Occipital lobe (tissue), 2 donors: ENCODE measurements around the gene IST1. TPM values are rescaled to one million over a fixed set of nuclear protein-coding genes. Genes with fewer than 3 reads are reported as not detected.
"Not testable (repeated sequence)": the region's sequence is repeated elsewhere in the genome, so short reads cannot be mapped to it uniquely, and the experiment has no call there.

Source experiments
- DNase-seq: peaks from one replicate; lab custom pipeline; 2025; lab: John Stamatoyannopoulos, UW
- total RNA-seq: library from RNA; depleted of rRNA; stranded (reverse); fragments of >200 nt; gene quantifications from one replicate; pipeline ENCODE4 v1.2.3, GENCODE V29; 2014

IST1 gene
- 122 TPM for total RNA-seq

DNA sequence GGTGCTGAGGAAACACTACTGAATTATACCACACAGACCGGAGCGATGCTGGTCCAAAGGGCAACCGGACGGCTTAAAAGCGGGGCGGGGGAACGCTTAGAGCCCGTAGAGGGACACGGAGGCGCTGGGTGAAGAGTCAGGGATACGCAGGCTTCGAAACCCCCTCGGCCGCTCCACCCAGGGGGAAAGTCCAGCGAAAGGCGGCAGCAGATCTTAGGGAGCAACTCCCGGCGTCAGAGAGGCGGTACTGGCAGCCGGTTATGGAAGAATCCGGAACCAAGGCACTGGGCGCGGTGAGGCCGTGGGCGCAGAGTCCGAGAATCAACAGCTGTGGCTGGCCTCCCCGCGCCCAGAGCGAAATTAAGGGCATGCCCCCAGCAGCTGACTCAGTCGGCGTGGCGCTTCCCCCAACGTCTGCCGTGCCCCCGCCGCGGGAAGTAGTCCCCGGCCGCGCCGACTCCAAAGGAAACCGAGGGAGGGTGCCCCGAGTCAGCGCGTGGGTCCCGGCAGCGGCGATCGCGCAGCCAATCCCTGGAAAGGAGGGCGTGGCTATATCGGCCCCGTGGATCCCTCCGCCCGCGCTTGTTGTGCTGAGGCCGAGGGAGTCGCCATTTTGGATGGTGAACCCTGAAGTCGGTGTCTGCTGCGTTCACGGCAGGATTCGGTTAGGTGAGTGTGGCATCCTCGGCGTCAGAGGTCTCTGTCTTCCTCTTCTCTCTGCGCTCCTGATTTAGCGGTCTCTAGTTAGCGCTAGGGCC, at the start of gene IST1:
Gene IST1 (plus strand): TSS at position 611 of the 758 bp plus-strand sequence. CDS start 20,110 bp downstream, outside the sequence.
- DNase-seq, result peak; percentile 98

DNA sequence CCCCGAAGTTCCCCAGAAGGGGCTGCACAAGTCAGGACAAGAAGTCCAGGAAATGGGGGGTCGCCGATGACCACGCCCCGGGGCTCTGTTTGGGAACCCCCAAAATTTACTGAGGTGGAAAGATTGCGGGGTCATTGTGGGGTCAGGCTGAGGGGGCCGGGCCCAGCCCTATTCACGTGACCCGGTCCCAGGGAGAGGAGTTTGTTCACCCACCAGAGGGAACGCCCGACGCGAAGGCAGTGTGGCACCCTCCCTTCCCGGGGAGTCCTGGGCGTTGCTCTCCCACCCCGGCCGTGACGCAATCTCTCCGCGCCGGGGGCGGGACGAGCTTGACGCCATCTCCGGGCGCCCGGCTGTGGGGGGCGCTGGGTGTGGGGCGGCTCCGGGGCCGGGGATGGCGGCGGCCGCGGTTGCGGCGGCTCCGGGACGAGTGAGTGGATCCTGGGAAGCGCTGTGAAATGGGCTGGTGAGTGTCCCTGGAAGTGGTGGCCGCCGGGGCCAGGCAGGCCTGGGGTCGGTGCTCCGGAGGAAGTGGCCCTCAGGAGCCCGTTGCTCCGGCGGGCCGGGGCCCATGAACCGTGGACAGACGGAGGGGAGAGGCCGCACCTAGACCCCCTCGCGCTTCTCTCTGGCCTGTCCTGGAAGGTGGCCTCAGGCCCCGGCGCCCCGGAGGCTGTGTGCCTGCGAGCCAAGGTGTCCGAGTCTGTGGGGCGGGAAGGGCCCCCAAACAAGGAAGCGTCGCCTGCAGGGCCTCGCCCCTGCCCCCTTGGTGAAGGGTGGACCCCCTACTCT, 49.5 kb upstream of the IST1 start, which contains the start of gene ATXN1L:
Gene ATXN1L (plus strand): TSS at position 338 of the 792 bp plus-strand sequence. CDS start 3,765 bp downstream, outside the sequence.
- DNase-seq, result peak; percentile 83

DNA sequence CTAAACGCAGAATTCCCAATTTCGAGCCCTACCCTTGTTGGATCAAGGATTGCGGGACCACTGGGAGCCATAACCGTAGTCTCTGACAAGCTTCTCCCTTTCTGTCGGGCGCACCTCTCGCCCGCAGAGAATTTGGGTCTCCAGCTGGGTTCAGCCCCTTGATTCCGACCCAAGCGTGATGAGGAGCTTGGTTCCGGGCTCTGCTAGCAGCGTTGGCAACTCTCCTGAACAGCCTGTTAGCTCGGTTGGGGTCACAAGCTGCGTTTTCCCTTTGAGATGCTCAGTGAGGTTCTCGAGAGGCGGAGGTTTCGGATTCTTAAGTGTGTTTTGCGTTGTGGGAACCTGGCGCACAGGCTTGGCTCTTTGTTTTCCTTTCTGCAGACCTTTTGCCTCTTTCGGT, 48.9 kb upstream of the IST1 start:
- no peak for DNase-seq

DNA sequence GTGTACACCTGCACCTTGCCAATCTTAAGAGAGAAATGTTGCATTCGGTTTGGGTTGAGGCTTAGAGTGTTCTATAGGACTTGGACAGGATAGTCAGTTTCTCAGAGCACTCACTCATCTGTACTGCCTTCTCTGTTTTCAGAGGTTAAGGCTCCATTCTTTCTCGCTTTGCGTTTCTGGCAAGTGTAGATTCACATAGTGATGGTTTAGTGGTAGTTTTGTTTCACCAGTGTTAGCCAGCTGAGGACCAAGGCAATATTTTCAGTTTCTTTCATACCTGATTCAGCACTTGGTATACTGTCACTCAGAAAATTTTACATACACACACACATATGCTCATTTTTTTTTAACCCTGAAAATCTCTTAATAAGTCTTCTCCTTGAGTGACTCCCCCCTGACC, 48.2 kb upstream of the IST1 start:
- DNase-seq, result no peak

DNA sequence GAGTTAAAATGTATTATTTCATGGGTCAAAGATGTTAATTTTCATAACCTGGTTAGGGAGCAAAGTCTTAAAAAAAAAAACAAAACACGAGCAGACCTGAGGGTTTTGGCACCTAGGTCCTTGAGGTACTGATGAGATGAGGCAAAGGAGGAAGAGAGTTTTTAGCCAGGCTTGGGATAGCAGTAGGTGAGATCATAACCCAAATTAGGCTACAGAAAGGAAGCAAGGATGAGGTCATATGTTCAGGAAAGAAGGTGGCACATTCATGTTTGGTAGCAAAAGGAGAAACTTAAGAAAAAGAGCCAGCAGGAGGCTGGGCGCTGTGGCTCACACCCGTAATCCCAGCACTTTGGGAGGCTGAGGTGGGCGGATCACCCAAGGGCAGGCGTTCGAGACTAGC, 46.7 kb upstream of the IST1 start:
- no peak for DNase-seq

DNA sequence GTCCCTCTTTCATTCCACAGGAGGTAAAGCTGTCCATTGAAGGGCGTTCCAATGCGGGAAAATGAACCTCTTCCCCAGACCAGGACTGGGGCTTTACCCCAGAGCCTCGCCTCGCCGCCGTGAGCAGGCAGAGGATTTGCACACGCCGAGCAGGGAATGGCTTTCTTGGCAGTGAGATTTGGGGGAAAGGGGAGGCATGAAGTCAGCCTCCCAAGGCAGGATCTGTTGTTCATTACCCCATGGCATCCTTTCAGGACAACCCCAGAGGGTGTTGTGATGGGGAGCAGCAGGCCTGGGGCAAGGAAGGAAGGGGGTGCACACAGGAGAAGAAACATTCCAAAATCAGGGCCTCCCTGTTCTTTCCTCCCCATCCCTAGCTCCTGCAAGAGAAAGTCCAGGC, 43.6 kb upstream of the IST1 start:
- DNase-seq, result no peak

DNA sequence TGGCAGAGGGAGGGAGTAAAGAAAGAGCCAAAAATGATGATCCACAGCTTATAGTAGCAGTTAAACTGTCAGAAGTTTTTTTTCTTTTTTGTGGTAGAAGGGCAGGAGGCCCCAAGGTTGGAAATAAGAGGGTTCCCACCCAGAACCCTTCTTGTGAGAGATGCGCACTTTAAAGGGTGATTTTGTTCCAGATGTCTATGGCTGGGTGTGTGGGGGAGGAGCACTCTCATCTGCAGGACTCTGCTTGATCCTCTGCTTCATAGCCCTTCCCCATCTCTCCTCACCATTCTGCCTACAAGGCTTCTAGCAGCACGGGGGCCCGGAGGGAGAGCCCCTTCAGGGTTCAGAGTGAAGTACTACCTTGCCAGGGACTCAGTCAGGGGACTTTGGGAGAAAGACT, 43.2 kb upstream of the IST1 start:
- DNase-seq, result no peak

DNA sequence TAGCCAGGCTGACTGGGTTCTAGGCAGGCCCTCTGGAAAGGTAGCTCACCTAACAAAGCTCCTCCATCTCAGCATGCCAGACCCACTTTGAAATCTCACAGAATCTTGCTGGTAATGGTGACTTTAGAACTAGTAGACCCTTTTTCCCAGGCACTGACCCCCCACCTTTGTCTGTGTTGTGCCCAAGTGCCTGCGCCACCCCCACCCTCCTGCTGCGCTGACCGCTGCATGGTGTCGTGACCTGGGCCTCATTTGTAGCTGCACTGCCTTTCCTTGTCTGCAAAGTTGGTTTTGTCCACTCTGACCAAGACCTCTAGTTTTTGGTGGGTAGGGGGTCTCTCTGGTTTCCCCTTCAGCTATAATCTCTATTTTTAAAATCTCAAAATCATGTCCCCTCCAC, 42.8 kb upstream of the IST1 start:
- no peak for DNase-seq

DNA sequence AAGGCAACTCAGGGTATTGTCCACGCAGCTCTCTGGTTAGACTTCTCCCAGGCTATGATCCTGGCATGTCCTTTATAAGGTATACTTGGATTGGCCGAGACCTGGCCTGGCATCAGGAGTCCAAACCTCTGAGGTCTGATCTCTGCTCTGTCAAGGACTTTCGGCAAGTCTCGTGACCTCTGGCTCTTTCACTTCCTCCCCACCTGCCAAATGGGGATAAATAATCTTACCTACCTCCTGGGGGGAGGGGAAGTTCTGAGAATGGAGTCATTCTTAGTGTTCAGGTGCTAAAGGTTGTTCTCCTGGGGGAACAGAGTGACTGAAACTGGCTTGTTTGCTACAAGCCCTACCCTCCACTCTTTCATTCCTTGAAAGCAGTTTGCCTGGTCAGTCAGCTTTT, 41.9 kb upstream of the IST1 start:
- DNase-seq, result no peak

DNA sequence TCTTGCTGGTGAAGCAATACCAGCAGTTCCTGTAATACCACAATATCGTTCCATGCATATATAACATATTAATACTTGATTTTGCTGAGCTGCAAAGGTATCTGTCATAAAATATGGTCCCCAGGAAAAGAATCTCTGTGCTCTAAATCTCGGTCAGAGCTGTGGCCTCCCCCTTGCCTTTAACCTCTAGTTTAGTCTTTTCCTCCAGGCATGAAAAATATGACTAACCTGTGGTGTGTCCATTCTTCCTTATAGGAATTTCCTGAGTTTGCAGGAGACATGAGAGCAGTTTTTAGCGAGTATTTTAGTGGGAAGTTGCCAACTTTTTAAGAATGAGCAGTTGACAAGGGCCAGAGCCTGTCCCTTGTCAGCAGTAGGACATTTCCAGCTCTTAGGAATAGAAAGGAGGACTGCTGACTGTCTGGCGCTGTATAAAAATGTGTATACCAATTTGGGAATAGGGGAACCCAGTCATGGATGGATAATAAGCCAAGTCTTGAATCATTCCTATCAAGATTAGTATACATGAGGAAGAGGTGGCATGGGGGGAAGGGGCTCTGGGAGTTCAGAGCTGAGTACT, 40.9 kb upstream of the IST1 start:
- DNase-seq, result no peak

DNA sequence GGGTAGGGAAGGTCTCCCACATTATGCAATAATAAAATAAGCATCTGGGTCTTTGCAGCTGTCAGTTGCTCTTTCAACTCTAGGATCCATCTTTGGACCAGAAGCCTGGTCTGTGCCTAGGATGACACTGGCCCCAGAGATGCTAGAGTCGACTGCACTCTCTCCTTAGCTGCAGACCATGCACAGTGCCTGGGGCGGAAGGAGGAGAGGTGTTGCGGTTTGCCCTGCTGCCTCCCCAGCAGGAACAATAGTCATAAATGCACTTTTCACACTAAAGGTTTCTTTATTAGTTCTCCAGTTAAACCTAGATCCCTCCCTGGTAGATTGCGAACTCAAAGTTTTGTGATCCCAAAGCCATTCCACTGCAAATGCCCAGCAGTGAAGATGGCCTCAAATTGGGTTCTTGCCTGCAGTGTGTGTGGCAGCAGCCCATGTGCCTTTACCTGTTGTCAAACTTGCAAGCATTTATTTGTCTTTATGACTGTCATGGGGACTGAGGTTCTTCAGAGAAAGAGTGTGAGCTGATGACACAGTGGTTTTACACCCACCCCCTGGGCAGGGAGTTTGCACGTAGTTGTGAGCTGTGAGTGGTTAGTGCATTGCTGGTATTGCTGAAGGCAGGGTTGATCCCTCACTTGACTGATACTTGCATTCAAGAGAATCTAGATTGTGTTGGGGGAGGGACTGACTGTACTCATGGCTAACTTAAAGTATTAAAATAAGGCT, 39.2 kb upstream of the IST1 start:
- DNase-seq, result no peak

DNA sequence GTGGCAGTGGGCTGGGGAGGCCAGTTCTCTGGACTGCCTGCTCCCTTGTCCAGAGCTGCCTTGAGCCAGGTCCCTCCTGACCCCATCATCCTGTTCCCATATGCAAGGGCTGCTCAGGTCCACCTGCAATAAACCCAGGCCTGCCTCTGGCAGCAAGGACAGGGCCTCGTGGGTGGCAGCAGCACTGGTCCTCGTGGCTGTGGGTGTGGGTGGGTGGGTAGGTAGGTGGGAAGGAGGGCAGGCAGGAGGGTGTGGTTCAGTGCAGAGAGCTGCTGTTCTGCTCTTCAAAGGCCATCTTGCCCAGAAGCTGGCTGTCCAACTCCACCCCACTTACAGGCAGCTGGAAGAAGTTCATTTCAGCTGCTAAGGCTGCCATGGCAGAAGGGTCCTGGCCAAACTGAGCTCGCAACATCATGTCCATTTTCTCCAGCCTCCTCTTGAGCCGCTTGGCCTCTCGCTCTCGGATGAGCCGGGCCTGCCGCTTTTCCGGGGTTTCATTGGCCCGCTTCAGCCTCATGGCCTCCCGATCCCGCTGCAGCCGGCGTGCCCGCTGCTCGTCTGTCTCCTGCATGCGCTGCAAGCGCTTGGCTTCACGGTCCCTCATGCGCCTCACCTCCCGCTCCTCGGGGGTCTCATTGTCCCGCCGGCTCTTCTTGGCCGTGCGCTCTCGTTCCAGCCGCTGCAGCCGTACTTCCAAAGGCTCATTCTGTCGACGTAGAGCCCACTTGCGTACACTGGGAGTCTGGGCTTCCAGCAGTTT, 35.4 kb upstream of the IST1 start:
- no peak for DNase-seq

DNA sequence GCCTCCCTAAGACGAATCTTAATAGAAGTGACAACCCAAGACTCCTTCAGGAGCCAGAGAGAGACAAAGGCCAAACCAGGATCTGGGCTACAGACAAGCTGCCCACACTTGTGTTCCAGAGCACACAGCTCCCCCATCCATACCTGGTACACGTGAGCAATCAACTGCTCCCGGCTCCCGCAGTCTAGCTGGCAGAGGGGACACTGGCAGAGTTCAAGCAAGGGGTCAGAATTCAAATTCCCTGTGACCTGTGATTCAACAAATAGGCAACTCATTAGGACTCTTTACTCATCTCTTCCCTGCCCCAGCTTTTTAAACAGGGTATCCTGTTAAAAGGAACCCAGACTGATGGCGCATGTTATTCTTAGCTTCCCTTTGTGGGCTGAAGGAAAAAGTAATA, 31.3 kb upstream of the IST1 start:
- no peak for DNase-seq

DNA sequence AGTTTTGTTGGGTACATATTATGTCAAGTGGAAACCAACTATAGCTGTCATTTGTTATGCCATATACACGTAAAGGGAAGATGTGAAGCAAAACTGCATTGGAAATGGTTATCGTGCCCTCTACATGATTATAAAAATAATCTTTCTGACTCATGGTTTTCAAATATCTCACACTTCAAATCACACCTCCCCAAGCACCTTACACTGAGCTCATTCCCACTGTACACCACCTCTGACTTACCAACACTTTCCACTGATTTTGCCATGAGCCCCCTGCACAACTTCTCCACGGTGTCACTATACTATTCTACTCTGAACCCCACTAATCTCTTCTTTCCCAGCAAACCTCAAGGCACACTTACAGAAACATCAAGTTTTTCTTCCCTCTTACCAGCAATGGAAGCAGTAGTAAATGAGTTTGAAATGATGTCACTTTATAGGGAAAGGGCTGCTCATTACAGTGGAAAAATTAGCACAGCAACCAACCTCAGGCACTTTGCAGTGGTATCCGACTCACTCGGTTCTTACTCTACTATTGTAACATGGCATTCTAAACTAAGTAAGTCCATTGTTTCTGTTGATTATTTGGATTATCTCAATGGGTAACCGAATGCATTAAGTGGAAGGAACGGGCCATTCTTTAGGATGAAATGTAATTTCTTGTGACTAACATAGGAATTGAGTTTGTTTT, 30.0 kb upstream of the IST1 start:
- no peak for DNase-seq

DNA sequence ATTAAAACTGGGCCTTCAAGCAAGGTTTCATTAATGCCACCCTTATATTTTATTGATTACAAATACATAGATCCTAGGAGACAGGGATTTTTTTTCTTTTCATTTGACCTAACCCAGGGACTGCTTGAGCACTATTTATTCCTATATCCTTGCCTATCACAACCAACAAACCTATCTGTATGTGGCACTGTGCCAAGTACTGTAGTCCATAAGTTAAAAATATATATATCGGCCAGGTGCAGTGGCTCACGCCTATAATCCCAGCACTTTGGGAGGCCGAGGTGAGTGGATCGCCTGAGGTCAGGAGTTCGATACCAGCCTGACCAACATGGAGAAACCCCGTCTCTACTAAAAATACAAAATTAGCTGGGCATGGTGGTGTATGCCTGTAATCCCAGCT, 28.2 kb upstream of the IST1 start:
- not testable (repeated sequence) for DNase-seq

DNA sequence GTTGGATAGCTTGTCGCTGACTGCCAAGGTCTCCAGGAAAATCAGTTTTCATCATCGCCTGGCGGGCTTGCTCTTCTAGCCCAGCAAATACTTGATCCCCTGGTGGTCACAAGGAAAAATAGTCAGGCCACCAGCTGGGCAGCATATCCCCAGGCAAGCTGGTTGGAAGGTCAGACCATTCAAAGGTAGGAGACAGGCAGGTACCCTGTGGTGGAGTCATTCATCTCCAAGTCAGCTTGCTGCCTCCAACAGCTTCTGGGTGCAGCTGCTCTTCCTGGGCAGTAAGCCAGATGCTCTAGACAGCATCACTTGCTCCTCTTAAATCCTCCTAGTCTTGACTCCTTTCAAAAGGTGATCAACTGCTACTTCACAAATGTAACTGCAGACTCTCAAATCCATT, 27.4 kb upstream of the IST1 start:
- DNase-seq, result no peak

DNA sequence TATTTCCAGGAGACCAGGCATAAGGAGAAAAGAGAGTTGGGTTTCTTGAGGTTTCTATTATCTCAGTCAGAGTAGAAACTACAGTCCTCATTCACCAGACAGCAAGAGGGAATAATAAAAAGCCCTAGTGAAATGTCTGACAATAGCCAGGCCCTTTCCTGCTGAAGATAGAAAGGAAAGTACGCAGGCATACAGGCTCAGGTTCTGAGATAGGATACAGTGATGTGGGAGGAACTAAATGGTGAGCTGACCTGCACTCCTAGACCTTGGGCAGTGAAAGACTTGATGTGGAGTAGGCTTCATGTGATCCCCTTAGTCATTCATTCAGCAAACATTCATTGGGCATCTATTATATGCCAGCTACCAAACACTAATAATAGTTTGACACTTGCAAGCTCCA, 26.2 kb upstream of the IST1 start:
- DNase-seq, result no peak

DNA sequence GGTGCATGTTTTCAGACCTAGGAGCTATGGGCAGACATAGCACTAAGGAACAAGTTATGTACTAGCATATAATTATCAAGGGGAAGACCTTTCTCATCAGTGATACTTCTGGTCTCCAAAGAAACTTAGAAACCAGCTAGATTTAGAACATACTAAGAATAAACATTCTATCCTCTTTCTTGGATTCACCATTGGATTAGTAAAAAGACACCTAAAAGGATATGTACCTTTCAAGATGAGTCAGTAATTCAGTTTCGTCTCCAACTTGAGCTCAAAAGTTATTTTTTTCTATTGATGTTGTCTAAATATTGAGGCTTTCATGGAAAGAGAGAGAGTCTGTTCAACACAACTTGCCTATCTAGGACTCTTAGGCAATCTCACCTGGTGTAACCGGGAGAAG, 24.5 kb upstream of the IST1 start:
- no peak for DNase-seq

DNA sequence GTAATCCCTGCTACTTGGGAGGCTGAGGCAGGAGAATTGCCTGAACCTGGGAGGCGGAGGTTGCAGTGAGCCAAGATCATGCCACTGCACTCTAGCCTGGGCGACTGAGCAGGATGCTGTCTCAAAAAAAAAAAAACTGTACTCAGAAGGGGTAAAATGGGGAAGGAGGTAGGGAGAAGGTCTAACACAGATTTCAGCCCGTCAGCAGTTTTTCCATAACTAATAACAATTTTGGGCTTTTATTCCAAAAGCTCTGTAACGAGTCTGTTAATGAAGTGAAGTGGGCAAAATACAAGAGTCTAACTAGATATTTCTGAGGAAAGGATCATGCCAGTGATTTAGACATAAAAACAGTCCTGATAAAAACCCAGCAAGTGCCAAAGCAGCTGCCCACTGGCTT, 22.1 kb upstream of the IST1 start:
- DNase-seq, result no peak

DNA sequence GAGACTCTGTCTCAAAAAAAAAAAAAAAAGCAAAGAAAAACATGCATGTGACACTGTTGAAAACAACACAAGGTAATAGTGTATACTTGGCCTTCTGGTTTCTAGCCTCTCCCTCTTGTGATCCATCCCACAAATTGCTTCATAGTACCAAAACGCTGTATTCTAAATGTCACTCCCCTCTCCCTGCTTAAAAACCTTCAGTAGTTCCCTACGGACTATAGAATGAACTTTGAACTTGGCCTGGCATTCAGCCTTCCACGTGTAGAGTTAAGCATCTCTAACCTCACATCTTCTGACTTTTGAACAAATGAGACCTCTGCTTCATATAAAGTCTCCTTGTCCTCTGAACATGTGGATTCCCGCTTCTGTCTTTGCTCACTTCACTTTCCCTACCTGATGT, 16.4 kb upstream of the IST1 start:
- DNase-seq, result no peak

DNA sequence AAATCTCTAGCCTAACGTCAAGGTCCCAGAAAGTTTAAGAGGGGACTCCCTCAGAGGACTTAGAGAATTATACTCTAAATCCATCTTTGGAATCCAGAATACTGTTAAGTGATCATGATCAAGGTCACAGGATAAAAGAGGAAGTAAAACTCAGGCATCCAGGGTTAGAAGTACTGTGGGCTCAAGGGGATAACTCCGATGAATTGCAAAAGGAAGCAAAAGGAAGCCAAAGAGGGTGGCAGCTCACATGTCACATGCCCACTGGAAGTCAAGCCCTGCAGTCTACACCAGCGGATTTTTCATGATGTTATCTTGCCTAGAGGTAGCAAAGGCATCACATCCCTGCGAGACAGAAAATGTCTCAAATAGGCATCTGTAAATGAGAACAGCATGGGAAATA, 15.2 kb upstream of the IST1 start:
- no peak for DNase-seq
